ENCODE measurements around the gene DLGAP1.
"Not testable (repeated sequence)": the region's sequence is repeated elsewhere in the genome, so short reads cannot be mapped to it uniquely, and the experiment has no call there.

Gene DLGAP1

DNA sequence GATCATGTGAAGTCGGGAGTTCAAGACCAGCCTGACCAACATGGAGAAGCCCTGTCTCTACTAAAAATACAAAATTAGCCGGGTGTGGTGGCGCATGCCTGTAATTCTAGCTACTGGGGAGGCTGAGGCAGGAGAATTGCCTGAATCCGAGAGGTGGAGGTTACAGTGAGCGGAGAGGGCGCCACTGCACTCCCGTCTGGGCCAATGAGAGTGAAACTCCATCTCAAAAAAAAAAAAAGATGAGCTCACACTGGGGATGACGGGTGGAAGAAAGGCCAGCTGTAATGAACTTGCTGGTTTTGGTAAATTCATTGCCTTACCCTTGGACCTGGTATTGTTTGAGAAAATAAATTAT lies 847.0 kb downstream of the DLGAP1 start:
- DNase-seq, result not testable (repeated sequence)

DNA sequence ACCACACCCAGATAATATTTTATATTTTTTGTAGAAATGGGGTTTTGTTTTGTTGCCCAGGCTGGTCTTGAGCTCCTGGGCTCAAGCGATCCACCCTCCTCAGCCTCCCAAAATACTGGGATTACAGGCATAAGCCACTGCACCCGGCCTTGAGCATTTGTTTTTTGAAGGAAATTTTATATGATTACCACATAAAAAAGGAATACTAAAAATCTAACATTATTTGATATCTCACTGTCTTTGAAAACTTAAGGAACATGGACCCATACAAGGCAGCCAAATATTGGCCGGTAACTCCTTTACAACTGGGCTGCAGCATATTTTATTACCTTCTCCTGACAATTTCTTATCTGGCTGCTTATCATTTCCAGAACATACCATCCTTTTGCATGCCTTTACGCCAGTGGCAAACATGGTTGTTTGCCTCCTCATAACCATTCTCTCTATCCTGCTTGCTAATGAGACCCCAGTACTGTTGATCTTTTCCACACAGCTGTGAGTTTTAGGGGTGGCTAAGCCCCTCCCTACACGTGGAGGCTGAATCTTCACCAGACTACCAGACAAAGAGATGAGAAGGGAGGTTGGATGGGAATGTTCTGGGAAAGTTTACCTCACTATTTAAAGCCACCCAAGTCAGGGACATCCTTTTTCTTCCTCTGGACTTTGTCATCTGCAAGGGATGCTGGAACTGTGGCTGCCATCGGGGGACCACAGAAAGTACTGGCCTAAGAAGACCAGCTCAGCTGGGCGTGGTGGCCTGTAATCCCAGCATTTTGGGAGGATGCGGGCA lies 847.6 kb downstream of the DLGAP1 start:
- DNase-seq, result no peak

DNA sequence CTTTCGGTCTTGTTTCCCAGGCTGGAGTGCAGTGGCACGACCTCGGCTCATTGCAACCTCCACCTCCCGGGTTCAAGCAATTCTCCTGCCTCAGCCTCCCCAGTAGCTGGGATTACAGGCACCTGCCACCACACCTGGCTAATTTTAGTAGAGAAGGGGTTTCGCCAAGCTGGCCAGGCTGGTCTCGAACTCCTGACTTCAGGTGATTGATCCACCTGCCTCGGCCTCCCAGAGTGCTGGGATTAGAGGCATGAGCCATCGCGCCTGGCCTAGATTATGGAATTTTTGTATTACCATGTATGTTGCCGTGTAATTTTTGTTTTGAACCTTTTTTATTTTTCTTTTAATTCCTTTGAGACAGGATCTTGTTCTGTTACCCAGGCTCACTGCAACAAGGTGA lies 848.2 kb downstream of the DLGAP1 start:
- DNase-seq, result not testable (repeated sequence)

DNA sequence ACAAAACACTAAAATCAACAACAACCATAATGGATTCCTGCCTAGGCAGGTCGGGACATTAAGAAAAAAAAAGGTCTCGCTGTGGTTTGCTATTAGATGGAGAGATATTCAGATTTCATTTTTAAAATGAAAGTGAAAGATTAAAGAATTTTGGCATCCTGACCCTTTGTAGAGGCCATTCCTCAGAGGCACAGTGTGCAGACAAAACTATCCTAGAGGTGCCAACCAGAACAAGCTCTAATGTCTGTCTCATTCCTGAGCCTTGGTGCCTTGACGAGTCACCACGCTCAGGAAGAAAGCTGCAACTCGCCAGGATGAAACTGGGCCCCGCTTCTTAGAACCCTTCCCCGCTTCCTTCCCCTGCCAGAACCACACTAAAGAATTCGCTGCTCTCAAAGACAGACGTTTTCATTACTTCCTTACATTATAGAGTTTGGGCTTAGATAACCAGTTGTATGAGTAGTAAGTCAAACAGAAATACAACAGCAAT lies 849.1 kb downstream of the DLGAP1 start:
- DNase-seq, result no peak

DNA sequence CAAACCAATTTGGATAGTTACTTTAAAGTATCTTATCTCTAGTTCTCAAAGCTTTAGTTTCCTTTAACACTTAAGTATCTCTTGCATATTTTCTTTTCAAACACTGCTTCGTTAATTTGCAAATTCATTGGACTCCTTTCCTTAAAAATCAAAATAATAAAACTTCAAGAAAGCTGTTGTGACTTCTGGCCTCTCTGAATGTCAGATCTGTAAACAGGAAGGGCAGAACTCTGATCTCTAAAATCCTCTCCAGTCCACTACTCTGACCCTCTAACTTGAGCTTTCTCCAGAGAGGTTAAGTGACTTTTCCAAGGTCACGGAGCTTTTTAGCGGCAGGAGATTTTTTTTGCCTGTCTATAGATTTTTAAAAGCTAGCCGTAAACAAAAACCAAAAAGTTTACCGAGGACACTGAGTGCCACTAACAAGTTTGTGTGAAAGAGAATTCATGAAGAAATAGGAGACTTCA lies 849.6 kb downstream of the DLGAP1 start:
- DNase-seq, result no peak

DNA sequence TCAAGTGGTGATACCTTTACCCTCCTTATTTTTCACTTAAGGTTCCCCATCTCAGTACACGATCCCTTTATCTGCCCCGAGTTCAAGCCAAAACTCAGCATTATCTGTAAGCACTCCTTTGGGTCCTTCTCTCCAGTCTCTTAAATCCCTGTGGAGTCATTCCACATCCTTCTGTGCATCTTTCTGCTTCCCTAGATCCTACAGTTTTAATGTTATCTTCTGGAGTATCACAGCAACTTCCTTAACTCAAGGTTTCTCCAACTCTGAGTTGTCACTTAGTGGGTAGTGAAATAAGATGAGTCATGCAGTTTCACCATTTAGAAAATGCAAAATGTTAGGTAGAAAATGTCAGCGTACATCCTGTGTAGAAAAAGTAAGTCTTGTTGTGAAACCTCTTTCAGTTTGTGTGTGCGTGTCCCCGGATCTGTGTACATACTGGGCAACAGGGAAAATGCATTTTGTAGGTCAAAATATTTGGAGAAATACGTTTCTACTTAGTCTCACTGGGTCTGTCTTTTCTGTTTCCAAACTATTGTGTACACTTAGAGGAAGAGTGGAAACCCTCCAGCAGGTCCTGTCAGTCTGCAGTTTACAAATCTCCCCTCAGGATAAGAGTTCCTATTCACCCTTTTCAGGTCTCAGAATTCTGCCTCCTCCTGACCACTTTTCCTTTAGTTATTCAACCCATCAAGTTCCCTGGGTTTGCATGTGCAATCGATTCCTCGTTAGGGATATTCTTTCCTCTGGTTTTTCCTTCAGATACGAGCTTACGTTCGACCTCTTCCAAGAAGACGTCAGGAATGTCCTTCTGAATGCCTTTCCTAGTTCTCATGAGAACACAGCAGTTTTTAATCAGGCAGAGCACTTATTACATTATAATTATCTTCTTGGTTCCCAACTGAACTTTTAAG lies 850.4 kb downstream of the DLGAP1 start:
- DNase-seq, result no peak

DNA sequence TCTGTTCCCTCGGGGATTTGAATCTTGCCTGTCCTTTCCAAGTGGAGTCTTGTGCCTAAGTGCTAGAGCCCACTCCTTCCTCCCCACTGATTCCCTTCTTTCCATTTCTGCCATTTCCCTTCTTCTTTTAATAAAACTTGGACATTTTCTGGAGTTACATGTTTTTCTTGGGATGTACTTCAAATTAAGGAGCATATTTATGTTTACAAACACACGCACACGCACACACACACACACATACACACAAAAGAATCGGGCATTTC lies 850.9 kb downstream of the DLGAP1 start:
- no peak for DNase-seq

DNA sequence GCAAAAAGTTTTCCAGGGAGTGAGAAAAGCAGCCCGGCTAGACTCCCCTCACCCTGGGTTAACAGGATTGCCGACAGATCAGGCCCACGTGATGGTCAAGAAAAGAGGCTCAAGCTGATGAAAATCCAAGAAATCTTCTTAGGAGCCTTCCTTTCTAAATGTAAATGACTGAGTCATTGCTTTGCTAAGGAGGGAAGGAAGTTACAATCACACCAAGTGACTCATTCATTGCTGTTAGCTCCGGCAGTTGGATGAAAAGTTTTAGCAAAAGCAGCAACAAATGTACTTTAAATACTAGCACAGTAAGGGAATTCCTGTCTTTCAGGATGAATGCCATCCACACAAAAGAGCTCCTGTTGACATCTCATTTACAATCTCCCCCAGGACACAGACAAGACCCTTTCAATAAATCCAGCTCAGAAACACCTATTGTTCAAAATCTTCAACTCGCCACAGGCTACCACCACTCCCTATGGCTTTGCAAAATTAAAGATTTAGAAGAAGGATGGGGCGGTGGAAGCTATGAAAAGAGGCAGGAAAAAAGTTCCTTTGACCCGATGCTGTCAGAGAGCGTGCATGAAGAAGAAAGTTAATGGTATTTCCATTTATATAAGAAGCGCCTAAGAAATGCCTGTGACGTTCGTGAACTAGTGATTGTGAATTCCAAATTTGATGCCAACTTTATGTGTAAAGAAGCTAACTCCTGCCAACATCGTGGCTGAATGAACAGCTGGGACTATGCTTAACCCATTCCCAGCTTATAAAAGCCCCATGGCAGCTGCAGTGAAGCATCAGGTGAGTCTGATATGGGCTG lies 851.5 kb downstream of the DLGAP1 start:
- DNase-seq, result peak; percentile 24

DNA sequence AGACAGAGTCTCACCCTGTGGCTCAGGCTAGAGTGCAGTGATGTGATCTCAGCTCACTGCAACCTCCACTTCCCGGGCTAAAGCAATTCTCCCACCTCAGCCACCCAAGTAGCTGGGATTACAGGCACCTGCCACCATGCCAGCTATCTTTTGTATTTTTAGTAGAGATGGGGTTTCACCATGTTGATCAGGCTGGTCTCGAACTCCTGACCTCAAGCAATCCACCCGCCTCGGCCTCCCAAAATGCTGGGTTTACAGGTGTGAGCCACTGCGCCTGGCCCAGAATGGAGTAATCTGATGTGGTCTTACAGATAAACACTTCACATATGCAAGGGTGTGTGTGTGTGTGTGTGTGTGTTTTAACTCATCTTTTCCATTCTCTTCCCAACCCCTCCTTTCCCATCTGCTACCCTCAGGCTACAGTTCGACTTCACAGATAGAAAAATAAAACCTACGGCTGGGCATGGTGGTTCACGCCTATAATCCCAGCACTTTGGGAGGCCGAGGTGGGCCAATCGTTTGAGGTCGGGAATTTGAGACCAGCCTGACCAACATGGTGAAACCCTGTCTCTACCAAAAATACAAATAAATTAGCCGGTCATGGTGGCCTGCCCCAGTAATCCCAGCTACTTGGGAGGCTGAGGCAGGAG lies 853.9 kb downstream of the DLGAP1 start:
- DNase-seq, result not testable (repeated sequence)

DNA sequence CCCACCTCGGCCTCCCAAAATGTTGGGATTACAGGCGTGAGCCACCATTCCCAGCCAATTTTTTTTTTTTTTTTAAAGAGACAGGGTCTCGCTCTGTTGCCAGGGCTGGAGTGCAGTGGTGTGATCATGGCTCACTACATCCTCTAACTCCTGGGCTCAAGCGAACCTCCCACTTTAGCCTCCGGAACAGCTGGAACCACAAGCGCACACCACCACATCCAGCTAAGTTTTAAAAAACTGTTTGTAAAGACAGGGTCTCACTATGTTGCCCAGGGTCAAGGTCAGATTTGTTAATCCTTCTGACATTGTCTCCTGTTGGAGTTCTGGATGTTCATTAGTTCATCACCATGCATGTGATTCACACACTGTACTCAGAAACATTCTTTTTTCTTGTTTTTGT lies 855.2 kb downstream of the DLGAP1 start:
- no peak for DNase-seq

DNA sequence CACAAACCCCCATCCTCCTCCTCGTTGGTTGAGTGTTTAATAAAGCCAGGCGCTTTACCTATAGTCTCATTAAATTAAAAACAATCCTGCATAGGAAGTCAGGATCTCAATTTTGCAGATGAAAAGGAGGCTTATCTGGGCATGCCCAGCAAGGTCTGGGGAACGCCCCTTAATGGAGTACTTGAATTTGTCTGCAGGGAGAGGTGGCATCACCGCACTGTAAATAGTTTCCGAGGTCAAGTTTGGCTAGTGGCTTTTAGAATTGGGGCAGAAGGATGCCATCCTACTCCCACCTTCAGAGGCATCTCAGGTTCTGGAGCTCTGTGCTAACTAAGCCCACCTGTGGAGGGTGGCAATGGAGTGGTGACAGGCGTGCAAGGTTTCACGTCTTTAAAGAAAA lies 855.9 kb downstream of the DLGAP1 start:
- no peak for DNase-seq

DNA sequence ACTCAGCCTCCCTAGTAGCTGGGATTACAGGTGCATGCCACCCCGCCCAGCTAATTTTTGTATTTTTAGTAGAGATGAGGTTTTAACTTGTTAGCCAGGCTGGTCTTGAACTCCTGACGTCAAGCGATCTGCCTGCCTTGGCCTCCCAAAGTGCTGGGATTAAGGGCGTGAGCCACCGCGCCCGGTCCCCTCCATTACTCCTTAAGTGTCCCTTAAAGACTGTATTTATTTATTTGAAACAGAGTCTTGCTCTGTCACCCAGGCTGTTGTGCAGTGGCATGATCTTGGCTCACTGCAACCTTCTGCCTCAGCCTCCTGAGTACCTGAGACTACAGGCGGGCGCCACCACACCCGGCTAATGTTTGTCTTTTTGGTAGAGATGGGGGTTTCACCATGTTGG lies 856.5 kb downstream of the DLGAP1 start:
- no peak for DNase-seq

DNA sequence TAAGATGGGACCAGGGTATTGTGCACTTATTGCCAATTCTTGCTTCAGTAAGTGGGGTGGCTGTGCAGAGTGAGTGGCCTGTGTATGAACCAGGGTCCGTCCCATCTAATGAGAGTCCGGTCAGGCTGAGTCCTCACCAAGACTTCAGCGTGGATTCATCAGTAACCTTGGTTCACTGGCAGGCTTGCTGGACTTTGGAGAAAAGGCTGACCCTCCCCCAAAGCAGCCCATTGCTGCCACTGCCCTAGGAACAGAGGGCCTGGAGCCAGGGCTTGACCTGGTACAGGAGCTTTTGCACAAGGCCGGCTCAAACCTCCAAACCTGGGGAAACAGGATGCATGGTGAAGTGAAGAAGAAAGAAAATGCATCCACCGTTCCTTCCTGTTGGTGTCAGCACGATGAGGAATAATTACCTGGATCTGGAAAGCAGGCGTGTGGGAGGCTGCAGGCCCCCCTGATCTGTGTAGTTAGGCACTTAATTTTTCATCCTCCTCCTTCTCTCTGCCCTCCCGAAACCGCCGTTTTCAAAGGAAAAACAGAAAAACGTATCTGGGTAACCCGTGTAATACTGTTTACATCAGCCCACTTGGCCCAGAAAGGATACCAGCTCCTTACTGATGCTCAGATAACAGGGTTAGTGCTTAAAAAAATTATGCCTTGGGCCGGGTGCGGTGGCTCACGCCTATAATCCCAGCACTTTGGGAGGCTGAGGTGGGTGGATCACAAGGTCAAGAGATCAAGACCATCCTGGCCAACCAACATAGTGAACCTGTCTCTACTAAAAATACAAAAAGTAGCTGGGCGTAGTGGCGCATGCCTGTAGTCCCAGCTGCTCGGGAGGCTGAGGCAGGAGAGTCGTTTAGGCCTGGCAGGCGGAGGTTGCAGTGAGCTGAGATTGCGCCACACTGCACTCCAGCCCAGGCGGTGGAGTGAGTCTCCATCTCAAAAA lies 857.4 kb downstream of the DLGAP1 start:
- no peak for DNase-seq

DNA sequence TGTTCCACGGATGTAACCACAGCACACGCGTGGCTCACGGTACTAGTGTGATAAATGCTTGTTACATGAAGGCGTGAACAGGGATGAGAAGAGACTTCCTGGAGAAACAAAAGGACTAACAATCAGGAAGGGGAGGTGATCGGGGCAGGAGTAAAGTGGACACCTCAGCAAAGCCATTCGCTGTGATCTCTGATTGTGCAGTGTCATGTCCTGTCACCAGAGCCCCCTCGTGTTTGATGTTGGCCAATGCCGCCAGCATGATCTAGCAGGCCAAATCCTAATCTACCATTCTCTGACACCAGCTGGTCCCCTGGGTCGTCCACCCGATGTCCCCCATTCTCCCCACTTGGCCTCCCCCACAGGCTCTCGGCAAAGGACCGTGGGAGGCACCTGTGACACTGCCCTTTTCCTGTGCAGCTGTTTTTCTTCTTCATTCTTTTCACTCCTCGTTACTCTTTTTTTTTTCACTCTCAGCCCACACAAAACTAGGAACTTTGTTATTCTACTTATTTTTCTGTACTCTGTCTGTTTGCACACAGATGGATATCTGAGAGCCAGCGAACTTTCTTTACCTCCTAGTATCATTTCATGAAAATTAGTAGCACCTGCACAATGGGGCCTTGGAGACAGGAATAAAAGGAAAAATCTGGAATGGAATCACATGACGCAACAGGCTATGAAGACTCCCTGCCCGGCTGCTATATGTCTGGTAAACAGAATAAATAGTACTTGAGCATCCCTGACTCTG lies 858.3 kb downstream of the DLGAP1 start:
- no peak for DNase-seq

DNA sequence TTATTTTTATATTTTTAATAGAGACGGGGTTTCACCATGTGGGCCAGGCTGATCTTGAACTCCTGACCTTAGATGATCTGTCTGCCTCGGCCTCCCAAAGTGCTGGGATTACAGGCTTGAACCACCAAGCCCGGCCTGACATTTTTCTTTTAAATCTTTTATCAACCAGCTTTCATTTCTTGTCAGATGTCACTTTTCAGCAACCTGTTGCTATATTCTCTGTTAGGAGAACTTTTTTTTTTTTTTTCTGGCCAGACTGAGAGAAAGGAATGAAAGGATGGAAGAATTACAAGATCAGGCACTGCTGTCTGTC lies 858.8 kb downstream of the DLGAP1 start:
- DNase-seq, result no peak

DNA sequence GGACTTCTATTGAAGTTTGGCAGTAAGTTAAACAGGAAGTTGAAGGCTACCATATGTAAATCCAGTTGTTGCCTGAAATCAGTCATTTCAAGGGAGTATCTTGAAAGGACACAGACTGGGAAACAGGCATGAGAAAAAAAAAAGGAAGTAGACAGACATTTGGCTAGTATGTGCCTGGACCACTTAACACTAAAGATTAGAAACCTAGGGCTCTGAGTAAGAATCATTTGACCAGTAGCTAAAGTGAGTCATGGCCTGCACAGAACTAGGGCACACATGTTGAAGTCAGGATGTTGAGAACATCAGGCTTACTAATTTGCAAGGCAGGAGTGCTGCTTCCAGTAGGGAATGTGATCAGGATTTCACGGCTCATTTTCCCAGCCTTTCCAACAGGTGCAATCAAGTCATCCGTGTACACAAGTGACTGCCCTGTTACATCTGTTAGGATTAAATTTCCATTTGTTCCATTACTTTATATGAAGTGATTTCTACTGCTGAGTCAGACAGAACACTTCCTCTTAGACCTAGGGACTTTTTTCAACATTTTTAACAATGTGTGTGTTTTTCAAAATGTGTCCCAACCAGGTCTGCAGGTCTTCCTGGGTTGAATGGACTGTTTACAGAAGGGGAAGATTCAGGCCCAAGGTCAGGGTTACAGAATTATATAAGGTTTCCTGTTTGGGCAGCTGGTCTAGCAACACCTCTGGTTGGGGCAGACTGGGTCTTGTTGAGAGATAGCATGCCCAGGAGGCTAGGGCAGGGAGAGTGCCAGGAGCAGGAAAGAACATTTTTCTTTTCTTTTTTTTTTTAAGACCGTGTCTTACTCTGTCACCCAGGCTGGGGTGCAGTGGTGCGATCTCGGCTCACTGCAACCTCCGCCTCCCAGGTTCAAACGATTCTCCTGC lies 859.5 kb downstream of the DLGAP1 start:
- peak; percentile 82 for DNase-seq

DNA sequence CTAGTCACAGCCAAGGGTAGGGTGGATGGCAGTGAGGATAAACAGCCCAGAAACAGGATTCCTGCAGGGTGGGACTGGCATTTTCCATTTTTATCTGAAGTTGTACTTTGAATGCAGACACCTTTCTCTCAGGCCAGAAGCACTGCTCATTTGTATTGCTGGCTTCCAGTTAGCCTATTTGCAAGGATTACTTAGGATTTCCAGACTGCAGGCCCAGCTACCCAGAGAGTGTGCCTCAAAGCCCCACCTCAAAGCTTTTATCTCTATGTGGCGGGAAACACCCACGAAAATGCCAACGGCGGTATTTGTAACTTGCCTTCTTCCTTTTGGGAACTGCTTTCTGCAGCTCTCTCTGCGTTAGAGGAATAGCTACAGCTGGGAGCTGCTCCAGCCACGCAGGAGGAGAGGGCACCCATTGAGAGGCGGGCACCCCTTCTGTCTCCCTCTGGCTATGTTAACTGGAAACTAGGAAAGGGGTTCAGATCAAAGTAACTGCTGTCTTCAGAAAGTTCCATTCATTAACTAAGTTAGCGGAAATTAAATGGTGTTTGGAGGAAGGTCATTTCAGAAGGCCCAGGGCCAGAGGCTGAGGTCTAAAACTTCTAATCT lies 860.2 kb downstream of the DLGAP1 start:
- no peak for DNase-seq

DNA sequence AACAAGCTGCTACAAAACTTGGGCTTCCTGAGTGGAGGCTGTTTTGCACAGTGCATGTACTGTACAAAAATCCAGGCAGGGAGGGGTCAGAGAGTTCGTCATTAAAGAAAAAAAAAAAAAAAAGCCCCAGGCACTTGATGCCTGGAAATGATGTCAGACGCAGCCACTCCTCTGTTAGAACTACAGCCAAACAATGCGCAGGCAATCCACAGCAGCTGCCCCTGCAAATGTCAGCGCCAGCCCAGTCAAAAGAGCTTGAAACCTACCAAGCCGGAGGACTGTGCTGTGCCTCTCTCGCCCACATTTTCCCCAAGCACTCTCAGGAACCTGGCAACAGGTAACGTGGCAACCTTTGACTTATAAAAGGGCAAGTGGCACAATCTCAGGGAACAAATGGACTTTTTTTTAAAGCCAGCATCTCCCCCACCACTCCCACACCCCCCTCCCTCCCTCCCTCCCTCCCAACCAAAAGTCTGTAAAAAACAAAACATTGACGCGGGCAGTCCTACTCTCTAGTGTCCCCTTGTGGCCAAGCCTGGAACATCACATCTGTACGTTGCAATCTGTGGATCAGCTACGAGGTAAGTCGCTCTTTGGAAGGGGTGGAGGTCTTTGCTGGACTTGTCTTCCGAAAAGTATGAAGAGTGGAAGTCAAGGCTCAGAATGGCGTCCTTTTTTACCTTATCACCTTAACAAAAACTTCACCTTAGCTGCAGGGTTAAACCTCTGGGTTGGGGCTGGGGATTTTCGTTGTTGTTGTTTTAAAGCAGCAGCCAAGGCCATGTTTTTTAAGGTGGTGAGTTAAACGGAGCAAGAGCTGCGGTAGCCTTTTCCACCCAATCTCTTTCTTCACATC lies 861.0 kb downstream of the DLGAP1 start:
- peak; percentile 94 for DNase-seq
